Neural progenitor cell (in vitro differentiated cells): ENCODE results near the gene GPRC5B. TPM values are rescaled to one million over a fixed set of nuclear protein-coding genes. Genes with fewer than 3 reads are reported as not detected.
A peak's percentile ranks its signal among the peaks of the same experiment; 100 is the strongest.

Experiments
- DNase-seq: peaks from one replicate; pipeline ENCODE4 v3.0.0-alpha.2; 2016; ENCODE audit warnings: low spot score
- H2AFZ ChIP-seq: fragments of 200-600 bp; sonication (generic); replicated peaks from 2 replicates; pipeline ENCODE4 v1.6.1; 2016; ENCODE audit warnings: antibody characterized with exemption
- H3F3A ChIP-seq: fragments of 200-600 bp; sonication (generic); 2 replicates; pipeline ENCODE4 v1.6.1; 2016; ENCODE audit warnings: antibody characterized with exemption, low read depth
- H3K27ac ChIP-seq: fragments of 200-600 bp; sonication (generic); 2 replicates; pipeline ENCODE4 v1.5.1; 2016; ENCODE audit warnings: mild to moderate bottlenecking
- H3K27me3 ChIP-seq: fragments of 200-600 bp; sonication (generic); 2 replicates; pipeline ENCODE4 v1.6.1; 2016; ENCODE audit warnings: mild to moderate bottlenecking, moderate library complexity
- H3K36me3 ChIP-seq: fragments of 200-600 bp; sonication (generic); 2 replicates; pipeline ENCODE4 v1.5.1; 2016
- H3K4me1 ChIP-seq: fragments of 200-600 bp; sonication (generic); 2 replicates; pipeline ENCODE4 v1.6.1; 2016; ENCODE audit warnings: mixed run types
- H3K4me2 ChIP-seq: fragments of 200-600 bp; sonication (generic); 2 replicates; pipeline ENCODE4 v1.6.1; 2016
- H3K4me3 ChIP-seq: fragments of 200-600 bp; sonication (generic); 2 replicates; pipeline ENCODE4 v1.5.1; 2016
- H3K79me2 ChIP-seq: fragments of 200-600 bp; sonication (generic); 2 replicates; pipeline ENCODE4 v1.6.1; 2016; ENCODE audit warnings: low read depth
- H3K9ac ChIP-seq: fragments of 200-600 bp; sonication (generic); 2 replicates; pipeline ENCODE4 v1.6.1; 2016
- H3K9me3 ChIP-seq: fragments of 200-600 bp; sonication (generic); 2 replicates; pipeline ENCODE4 v1.5.1; 2016; ENCODE audit warnings: low read depth
- H4K20me1 ChIP-seq: fragments of 200-600 bp; sonication (generic); 2 replicates; pipeline ENCODE4 v1.6.1; 2016; ENCODE audit warnings: low read depth
- H3K27ac Mint-ChIP-seq: 3 replicates; pipeline ENCODE4 v1.8.0; 2021; ENCODE audit warnings: mixed read lengths
- H3K27me3 Mint-ChIP-seq: 2 replicates; pipeline ENCODE4 v1.8.0; 2022; ENCODE audit warnings: low read depth, mild to moderate bottlenecking, inconsistent platforms, moderate library complexity, mixed read lengths; ENCODE audit not compliant: insufficient read depth
- H3K36me3 Mint-ChIP-seq: 3 replicates; pipeline ENCODE4 v1.8.0; 2021; ENCODE audit warnings: mixed read lengths
- H3K4me1 Mint-ChIP-seq: 3 replicates; pipeline ENCODE4 v1.8.0; 2021; ENCODE audit warnings: mixed read lengths
- H3K4me3 Mint-ChIP-seq: 3 replicates; pipeline ENCODE4 v1.8.0; 2021; ENCODE audit warnings: mild to moderate bottlenecking, moderate library complexity, mixed read lengths
- H3K9me3 Mint-ChIP-seq: 3 replicates; pipeline ENCODE4 v1.8.0; 2020; ENCODE audit warnings: mixed read lengths
- CTCF ChIP-seq: fragments of 200-600 bp; sonication (generic); IDR thresholded peaks from 2 replicates; pipeline ENCODE4 v1.5.1; 2017; ENCODE audit warnings: antibody characterized with exemption, mild to moderate bottlenecking
- EZH2 ChIP-seq: fragments of 200-600 bp; sonication (generic); IDR thresholded peaks from 2 replicates; pipeline ENCODE4 v1.6.1; 2017; ENCODE audit warnings: antibody characterized with exemption, mild to moderate bottlenecking, moderate library complexity
- EZH2phosphoT487 ChIP-seq: fragments of 200-600 bp; sonication (generic); IDR thresholded peaks from 2 replicates; pipeline ENCODE4 v1.6.1; 2017; ENCODE audit warnings: antibody characterized with exemption
- total RNA-seq: library from RNA; depleted of rRNA; stranded (reverse); fragments of >200 nt; gene quantifications from 2 replicates; pipeline ENCODE4 v1.2.3, GENCODE V29; 2015; ENCODE audit warnings: low replicate concordance

The GPRC5B gene
- total RNA-seq, 1 donor from 2014 or later = 21.1 TPM

- no peak overlapping the region for H3K4me2 ChIP-seq
- no peaks in the 10 kb centered on the region for H3K4me1 Mint-ChIP-seq
- no peaks in the 10 kb centered on the region for H3K9me3 ChIP-seq
- no peak overlapping the region for H3K27ac ChIP-seq
- no peak overlapping the region for H2AFZ ChIP-seq
- no peaks in the 10 kb centered on the region for H3K79me2 ChIP-seq
- no peaks in the 10 kb centered on the region for H3K36me3 ChIP-seq
- no peak overlapping the region for H3K4me3 Mint-ChIP-seq
- no peak overlapping the region for H3K4me3 ChIP-seq
- no peaks in the 10 kb centered on the region for H3K4me1 ChIP-seq
- TF ChIP-seq EZH2phosphoT487 (no peak), EZH2 (no peak), CTCF (no peak)
- H3K27me3 Mint-ChIP-seq = no peaks in the 10 kb centered on the region
- no peak for DNase-seq
- H3F3A ChIP-seq = no peaks in the 10 kb centered on the region
- no peak overlapping the region for H3K27ac Mint-ChIP-seq
- H4K20me1 ChIP-seq = no peaks in the 10 kb centered on the region
- H3K36me3 Mint-ChIP-seq = no peaks in the 10 kb centered on the region
- no peak overlapping the region for H3K9ac ChIP-seq
- no peaks in the 10 kb centered on the region for H3K9me3 Mint-ChIP-seq
- H3K27me3 ChIP-seq = no peaks in the 10 kb centered on the region
These were observed 43.8 kb upstream of the GPRC5B start for GRCh38 chr16:19928432-19928831.

GRCh38 chr16:19926449-19927390 is 42.1 kb upstream of the GPRC5B start:
- Histone ChIP-seq H3K27ac (no peak overlapping the region), H3K9me3 (no peaks in the 10 kb centered on the region), H3K27me3 (no peaks in the 10 kb centered on the region), H3K4me2 (no peak overlapping the region), H4K20me1 (no peaks in the 10 kb centered on the region), H2AFZ (no peak overlapping the region), H3K4me1 (no peaks in the 10 kb centered on the region), H3F3A (no peaks in the 10 kb centered on the region), H3K36me3 (no peaks in the 10 kb centered on the region), H3K4me3 (no peak overlapping the region), H3K9ac (no peak overlapping the region), H3K79me2 (no peaks in the 10 kb centered on the region)
- no peak overlapping the region for H3K4me3 Mint-ChIP-seq
- DNase-seq = no peak
- TF ChIP-seq CTCF = no peak
- TF ChIP-seq EZH2phosphoT487 = no peak
- no peak for TF ChIP-seq EZH2
- no peaks in the 10 kb centered on the region for H3K27me3 Mint-ChIP-seq
- no peaks in the 10 kb centered on the region for H3K36me3 Mint-ChIP-seq
- H3K27ac Mint-ChIP-seq = no peak overlapping the region
- no peaks in the 10 kb centered on the region for H3K4me1 Mint-ChIP-seq
- H3K9me3 Mint-ChIP-seq = no peaks in the 10 kb centered on the region

GRCh38 chr16:19923396-19923795 is 38.7 kb upstream of the GPRC5B start:
- Histone ChIP-seq H2AFZ (no peak overlapping the region), H3K79me2 (no peaks in the 10 kb centered on the region), H3F3A (no peaks in the 10 kb centered on the region), H3K4me3 (no peak overlapping the region), H3K36me3 (no peaks in the 10 kb centered on the region), H4K20me1 (no peaks in the 10 kb centered on the region), H3K9me3 (no peaks in the 10 kb centered on the region), H3K4me1 (no peaks in the 10 kb centered on the region), H3K4me2 (no peak overlapping the region), H3K27me3 (no peaks in the 10 kb centered on the region), H3K27ac (no peak overlapping the region), H3K9ac (no peak overlapping the region)
- H3K36me3 Mint-ChIP-seq = no peaks in the 10 kb centered on the region
- no peak overlapping the region for H3K27ac Mint-ChIP-seq
- H3K4me3 Mint-ChIP-seq = peak overlapping the region; percentile 9
- TF ChIP-seq EZH2phosphoT487 (no peak), EZH2 (no peak), CTCF (no peak)
- H3K4me1 Mint-ChIP-seq = no peaks in the 10 kb centered on the region
- DNase-seq = no peak
- no peaks in the 10 kb centered on the region for H3K9me3 Mint-ChIP-seq
- no peaks in the 10 kb centered on the region for H3K27me3 Mint-ChIP-seq
